ENCODE results near the gene HSD11B1. TPM values are rescaled to one million over a fixed set of nuclear protein-coding genes. Genes with fewer than 3 reads are reported as not detected.

HSD11B1 gene
- polyA plus RNA-seq, 2 donors = 0.24 to 0.41 TPM

GRCh38 chr1:209733409-209734192 is 29.0 kb downstream of the HSD11B1 start:
- 84 to 89% methylated on average over 3 of the region's 3 CpGs for WGBS, 2 donors
- H3K4me3 ChIP-seq (ENCODE audit: low read depth in 1 of 2, low read length in 2 of 2) = no peak overlapping the region
- H3K4me1 ChIP-seq (ENCODE audit: control insufficient read depth in 2 of 2, insufficient read depth in 2 of 2, low read length in 1 of 2) = no peaks in the 10 kb centered on the region
- no peak overlapping the region for H3K27ac ChIP-seq (ENCODE audit: low read depth in 2 of 2, low read length in 1 of 2)
- H3K36me3 ChIP-seq (ENCODE audit: control insufficient read depth in 2 of 2, insufficient read depth in 2 of 2, low read length in 1 of 2) = no peaks in the 10 kb centered on the region
- H3K27me3 ChIP-seq (ENCODE audit: control insufficient read depth in 1 of 2, insufficient read depth in 2 of 2, low read length in 2 of 2) = no peaks in the 10 kb centered on the region
- no peaks in the 10 kb centered on the region for H3K9me3 ChIP-seq (ENCODE audit: control insufficient read depth in 2 of 2, insufficient read depth in 1 of 2, low read depth in 1 of 2, low read length in 1 of 2)

GRCh38 chr1:209736490-209737117 is 32.0 kb downstream of the HSD11B1 start:
- Histone ChIP-seq H3K4me1 (ENCODE audit: control insufficient read depth in 2 of 2, insufficient read depth in 2 of 2, low read length in 1 of 2) (no peaks in the 10 kb centered on the region), H3K4me3 (ENCODE audit: low read depth in 1 of 2, low read length in 2 of 2) (no peak overlapping the region), H3K27me3 (ENCODE audit: control insufficient read depth in 1 of 2, insufficient read depth in 2 of 2, low read length in 2 of 2) (no peaks in the 10 kb centered on the region), H3K36me3 (ENCODE audit: control insufficient read depth in 2 of 2, insufficient read depth in 2 of 2, low read length in 1 of 2) (no peaks in the 10 kb centered on the region), H3K27ac (ENCODE audit: low read depth in 2 of 2, low read length in 1 of 2) (no peak overlapping the region), H3K9me3 (ENCODE audit: control insufficient read depth in 2 of 2, insufficient read depth in 1 of 2, low read depth in 1 of 2, low read length in 1 of 2) (no peaks in the 10 kb centered on the region)
- 70 to 72% methylated on average over 3 of the region's 3 CpGs for WGBS, 2 donors

- H3K9me3 ChIP-seq (ENCODE audit: control insufficient read depth in 2 of 2, insufficient read depth in 1 of 2, low read depth in 1 of 2, low read length in 1 of 2) = no peaks in the 10 kb centered on the region
- no peaks in the 10 kb centered on the region for H3K27me3 ChIP-seq (ENCODE audit: control insufficient read depth in 1 of 2, insufficient read depth in 2 of 2, low read length in 2 of 2)
Measured at GRCh38 chr1:209737118-209737505, 32.5 kb downstream of the HSD11B1 start.

GRCh38 chr1:209738270-209738669 is 33.6 kb downstream of the HSD11B1 start:
- Histone ChIP-seq H3K36me3 (ENCODE audit: control insufficient read depth in 2 of 2, insufficient read depth in 2 of 2, low read length in 1 of 2) (no peaks in the 10 kb centered on the region), H3K4me3 (ENCODE audit: low read depth in 1 of 2, low read length in 2 of 2) (no peak overlapping the region), H3K4me1 (ENCODE audit: control insufficient read depth in 2 of 2, insufficient read depth in 2 of 2, low read length in 1 of 2) (no peaks in the 10 kb centered on the region), H3K27ac (ENCODE audit: low read depth in 2 of 2, low read length in 1 of 2) (no peak overlapping the region), H3K27me3 (ENCODE audit: control insufficient read depth in 1 of 2, insufficient read depth in 2 of 2, low read length in 2 of 2) (no peaks in the 10 kb centered on the region), H3K9me3 (ENCODE audit: control insufficient read depth in 2 of 2, insufficient read depth in 1 of 2, low read depth in 1 of 2, low read length in 1 of 2) (no peaks in the 10 kb centered on the region)
- WGBS, 2 donors = 55 to 59% methylated on average over 1 of the region's 1 CpG

More at GRCh38 chr1:209737118-209737505, 32.5 kb downstream of the HSD11B1 start:
- Histone ChIP-seq H3K36me3 (ENCODE audit: control insufficient read depth in 2 of 2, insufficient read depth in 2 of 2, low read length in 1 of 2) (no peaks in the 10 kb centered on the region), H3K4me3 (ENCODE audit: low read depth in 1 of 2, low read length in 2 of 2) (no peak overlapping the region), H3K4me1 (ENCODE audit: control insufficient read depth in 2 of 2, insufficient read depth in 2 of 2, low read length in 1 of 2) (no peaks in the 10 kb centered on the region), H3K27ac (ENCODE audit: low read depth in 2 of 2, low read length in 1 of 2) (no peak overlapping the region)
- 83 to 84% methylated on average over 5 of the region's 5 CpGs for WGBS, 2 donors

GRCh38 chr1:209741193-209741592 is 36.5 kb downstream of the HSD11B1 start:
- H3K27ac ChIP-seq (ENCODE audit: low read depth in 2 of 2, low read length in 1 of 2) = no peak overlapping the region
- H3K4me1 ChIP-seq (ENCODE audit: control insufficient read depth in 2 of 2, insufficient read depth in 2 of 2, low read length in 1 of 2) = no peaks in the 10 kb centered on the region
- H3K4me3 ChIP-seq (ENCODE audit: low read depth in 1 of 2, low read length in 2 of 2) = no peak overlapping the region
- H3K36me3 ChIP-seq (ENCODE audit: control insufficient read depth in 2 of 2, insufficient read depth in 2 of 2, low read length in 1 of 2) = no peaks in the 10 kb centered on the region
- no peaks in the 10 kb centered on the region for H3K27me3 ChIP-seq (ENCODE audit: control insufficient read depth in 1 of 2, insufficient read depth in 2 of 2, low read length in 2 of 2)
- WGBS, 2 donors = 79 to 92% methylated on average over 3 of the region's 3 CpGs
- H3K9me3 ChIP-seq (ENCODE audit: control insufficient read depth in 2 of 2, insufficient read depth in 1 of 2, low read depth in 1 of 2, low read length in 1 of 2) = no peaks in the 10 kb centered on the region

- Histone ChIP-seq H3K27me3 (ENCODE audit: control insufficient read depth in 1 of 2, insufficient read depth in 2 of 2, low read length in 2 of 2) (no peaks in the 10 kb centered on the region), H3K36me3 (ENCODE audit: control insufficient read depth in 2 of 2, insufficient read depth in 2 of 2, low read length in 1 of 2) (no peaks in the 10 kb centered on the region), H3K9me3 (ENCODE audit: control insufficient read depth in 2 of 2, insufficient read depth in 1 of 2, low read depth in 1 of 2, low read length in 1 of 2) (no peaks in the 10 kb centered on the region), H3K4me1 (ENCODE audit: control insufficient read depth in 2 of 2, insufficient read depth in 2 of 2, low read length in 1 of 2) (no peaks in the 10 kb centered on the region), H3K4me3 (ENCODE audit: low read depth in 1 of 2, low read length in 2 of 2) (no peak overlapping the region), H3K27ac (ENCODE audit: low read depth in 2 of 2, low read length in 1 of 2) (no peak overlapping the region)
- WGBS, 2 donors = 71 to 85% methylated on average over 2 of the region's 2 CpGs
Measured at GRCh38 chr1:209741889-209742288, 37.2 kb downstream of the HSD11B1 start.

- H3K36me3 ChIP-seq (ENCODE audit: control insufficient read depth in 2 of 2, insufficient read depth in 2 of 2, low read length in 1 of 2) = no peaks in the 10 kb centered on the region
- no peaks in the 10 kb centered on the region for H3K27me3 ChIP-seq (ENCODE audit: control insufficient read depth in 1 of 2, insufficient read depth in 2 of 2, low read length in 2 of 2)
- peaks cover 3% of the 10 kb centered on the region in 2 donors for H3K4me1 ChIP-seq (ENCODE audit: control insufficient read depth in 2 of 2, insufficient read depth in 2 of 2, low read length in 1 of 2)
- no peak overlapping the region for H3K4me3 ChIP-seq (ENCODE audit: low read depth in 1 of 2, low read length in 2 of 2)
- H3K9me3 ChIP-seq (ENCODE audit: control insufficient read depth in 2 of 2, insufficient read depth in 1 of 2, low read depth in 1 of 2, low read length in 1 of 2) = no peaks in the 10 kb centered on the region
- no peak overlapping the region for H3K27ac ChIP-seq (ENCODE audit: low read depth in 2 of 2, low read length in 1 of 2)
- WGBS, 2 donors = 47% methylated on average over 8 of the region's 8 CpGs
Measured at GRCh38 chr1:209742409-209743144, 37.9 kb downstream of the HSD11B1 start.

GRCh38 chr1:209743145-209743482 is 38.5 kb downstream of the HSD11B1 start:
- Histone ChIP-seq H3K9me3 (ENCODE audit: control insufficient read depth in 2 of 2, insufficient read depth in 1 of 2, low read depth in 1 of 2, low read length in 1 of 2) (no peaks in the 10 kb centered on the region), H3K4me1 (ENCODE audit: control insufficient read depth in 2 of 2, insufficient read depth in 2 of 2, low read length in 1 of 2) (peaks cover 4 to 5% of the 10 kb centered on the region in 2 donors), H3K27ac (ENCODE audit: low read depth in 2 of 2, low read length in 1 of 2) (no peak overlapping the region), H3K4me3 (ENCODE audit: low read depth in 1 of 2, low read length in 2 of 2) (no peak overlapping the region), H3K27me3 (ENCODE audit: control insufficient read depth in 1 of 2, insufficient read depth in 2 of 2, low read length in 2 of 2) (no peaks in the 10 kb centered on the region), H3K36me3 (ENCODE audit: control insufficient read depth in 2 of 2, insufficient read depth in 2 of 2, low read length in 1 of 2) (no peaks in the 10 kb centered on the region)
- WGBS, 2 donors = 43 to 57% methylated on average over 2 of the region's 2 CpGs

- WGBS, 2 donors = 67 to 69% methylated on average over 4 of the region's 4 CpGs
Measured at GRCh38 chr1:209746451-209747165, 42.0 kb downstream of the HSD11B1 start.

More at GRCh38 chr1:209746451-209747165, 42.0 kb downstream of the HSD11B1 start:
- Histone ChIP-seq H3K4me1 (ENCODE audit: control insufficient read depth in 2 of 2, insufficient read depth in 2 of 2, low read length in 1 of 2) (peaks cover 4 to 5% of the 10 kb centered on the region in 2 donors), H3K9me3 (ENCODE audit: control insufficient read depth in 2 of 2, insufficient read depth in 1 of 2, low read depth in 1 of 2, low read length in 1 of 2) (no peaks in the 10 kb centered on the region), H3K36me3 (ENCODE audit: control insufficient read depth in 2 of 2, insufficient read depth in 2 of 2, low read length in 1 of 2) (no peaks in the 10 kb centered on the region), H3K27ac (ENCODE audit: low read depth in 2 of 2, low read length in 1 of 2) (no peak overlapping the region), H3K27me3 (ENCODE audit: control insufficient read depth in 1 of 2, insufficient read depth in 2 of 2, low read length in 2 of 2) (no peaks in the 10 kb centered on the region), H3K4me3 (ENCODE audit: low read depth in 1 of 2, low read length in 2 of 2) (no peak overlapping the region)

All from esophagus (tissue), 2 donors.